ENCODE measurements around the gene SERPINB2.

DNA sequence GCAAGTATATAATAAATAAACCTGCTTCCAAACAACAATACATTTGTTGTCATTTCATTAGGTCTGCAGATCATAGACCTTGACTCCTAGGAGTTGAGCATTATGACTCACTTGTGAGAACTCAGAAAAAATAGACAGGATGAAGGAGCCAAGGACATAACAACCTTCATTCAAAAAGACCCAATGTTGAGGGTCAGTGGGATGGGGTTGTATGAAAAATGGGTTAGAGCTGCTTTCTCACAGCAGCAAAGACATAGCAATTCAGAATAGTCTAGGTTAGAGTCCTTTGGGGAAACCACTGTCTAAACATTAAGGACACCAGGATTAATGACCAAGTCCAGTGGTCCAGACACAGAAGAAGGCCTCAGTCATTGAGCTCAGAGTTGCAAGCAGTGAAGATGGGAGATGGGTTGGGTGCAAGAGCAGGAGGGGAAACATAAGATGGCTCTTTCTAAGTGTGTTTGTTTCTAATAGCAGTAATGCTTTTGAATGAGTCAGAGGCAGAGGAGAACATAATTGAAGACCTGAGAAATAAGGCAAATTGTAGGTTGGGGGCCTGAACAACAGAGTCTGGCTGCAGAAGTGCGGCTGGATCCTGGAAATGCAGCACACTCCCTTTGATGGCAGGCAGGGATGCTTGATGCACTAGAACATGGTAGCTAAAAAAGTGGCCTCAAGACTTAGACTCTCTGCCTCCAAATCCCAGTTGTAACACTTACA, 16.5 kb downstream of the SERPINB2 start:
- TF ChIP-seq ZNF274 (IDR thresholded peaks at IDR 0.05; ENCODE audit: low read depth, low read length): no peak
- no peak for TF ChIP-seq SUZ12 (IDR thresholded peaks at IDR 0.05; ENCODE audit: extremely low read depth, insufficient read depth, insufficient read length)
- no peak for TF ChIP-seq YY1 (IDR thresholded peaks at IDR 0.05; ENCODE audit: insufficient read depth, insufficient read length)
